Activated B cell treated with CpG ODN at 0.5 μM for 24 hours (primary cell): ENCODE results near the gene TXNRD2. TPM values are rescaled to one million over a fixed set of nuclear protein-coding genes. Genes with fewer than 3 reads are reported as not detected.

Experiments
- ATAC-seq: fragments of 200-7000 bp; cut with Tn5 transposase; one replicate; pipeline ENCODE4 v1.10.0; 2021; ENCODE audit warnings: low read depth, mild to moderate bottlenecking, moderate library complexity
- CTCF ChIA-PET: fragments of 350-600 bp; sonication (Branson Sonifier 250); formaldehyde crosslinking; loops from one replicate; lab custom pipeline; 2021; ENCODE audit warnings: antibody characterized with exemption; lab: Charles Lee
- POLR2A ChIA-PET: fragments of 350-600 bp; sonication (Branson Sonifier 250); formaldehyde crosslinking; loops from one replicate; lab custom pipeline; 2021; ENCODE audit warnings: antibody characterized with exemption; lab: Charles Lee
- DNase-seq: peaks from one replicate; pipeline ENCODE4 v3.0.0; 2022
- H3K27ac Mint-ChIP-seq: one replicate; pipeline ENCODE4 v1.8.0; 2020; ENCODE audit warnings: mixed read lengths
- H3K27me3 Mint-ChIP-seq: one replicate; pipeline ENCODE4 v1.8.0; 2021; ENCODE audit warnings: mixed read lengths
- H3K36me3 Mint-ChIP-seq: one replicate; pipeline ENCODE4 v1.8.0; 2021; ENCODE audit warnings: low read depth, mixed read lengths
- H3K4me1 Mint-ChIP-seq: one replicate; pipeline ENCODE4 v1.8.0; 2021; ENCODE audit warnings: mixed read lengths
- H3K4me3 Mint-ChIP-seq: one replicate; pipeline ENCODE4 v1.8.0; 2020; ENCODE audit warnings: mild to moderate bottlenecking, mixed read lengths
- H3K9me3 Mint-ChIP-seq: one replicate; pipeline ENCODE4 v1.8.0; 2020; ENCODE audit warnings: mixed read lengths
- intact Hi-C: fragments of 100-400 bp; cut with micrococcal nuclease; formaldehyde crosslinking; loops from one replicate; pipeline ENCODE4 v1.15.1; 2024
- total RNA-seq: library from RNA; stranded (reverse); gene quantifications from 2 replicates; pipeline ENCODE4 v1.2.3, GENCODE V29; 2022
- TF ChIP-seq, protein P1 (sequence below): fragments of 200-600 bp; IDR thresholded peaks from one replicate; pipeline ENCODE4 v1.8.0; 2022; ENCODE audit warnings: antibody characterized with exemption, mild to moderate bottlenecking

Gene TXNRD2
- total RNA-seq, 1 donor from 2014 or later, result 31.2 TPM

- Mint-ChIP-seq H3K9me3 (no peaks in the 10 kb centered on the region), H3K4me3 (no peak overlapping the region), H3K4me1 (no peaks in the 10 kb centered on the region), H3K27me3 (no peaks in the 10 kb centered on the region), H3K36me3 (no peaks in the 10 kb centered on the region), H3K27ac (no peak overlapping the region)
- ATAC-seq, result no peak
- TF ChIP-seq, protein P1, sequence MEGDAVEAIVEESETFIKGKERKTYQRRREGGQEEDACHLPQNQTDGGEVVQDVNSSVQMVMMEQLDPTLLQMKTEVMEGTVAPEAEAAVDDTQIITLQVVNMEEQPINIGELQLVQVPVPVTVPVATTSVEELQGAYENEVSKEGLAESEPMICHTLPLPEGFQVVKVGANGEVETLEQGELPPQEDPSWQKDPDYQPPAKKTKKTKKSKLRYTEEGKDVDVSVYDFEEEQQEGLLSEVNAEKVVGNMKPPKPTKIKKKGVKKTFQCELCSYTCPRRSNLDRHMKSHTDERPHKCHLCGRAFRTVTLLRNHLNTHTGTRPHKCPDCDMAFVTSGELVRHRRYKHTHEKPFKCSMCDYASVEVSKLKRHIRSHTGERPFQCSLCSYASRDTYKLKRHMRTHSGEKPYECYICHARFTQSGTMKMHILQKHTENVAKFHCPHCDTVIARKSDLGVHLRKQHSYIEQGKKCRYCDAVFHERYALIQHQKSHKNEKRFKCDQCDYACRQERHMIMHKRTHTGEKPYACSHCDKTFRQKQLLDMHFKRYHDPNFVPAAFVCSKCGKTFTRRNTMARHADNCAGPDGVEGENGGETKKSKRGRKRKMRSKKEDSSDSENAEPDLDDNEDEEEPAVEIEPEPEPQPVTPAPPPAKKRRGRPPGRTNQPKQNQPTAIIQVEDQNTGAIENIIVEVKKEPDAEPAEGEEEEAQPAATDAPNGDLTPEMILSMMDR, result no peak
- POLR2A ChIA-PET, result no interaction called here
- intact Hi-C loops, result no loop called here
- no peak for DNase-seq
- CTCF ChIA-PET, result no interaction called here
Observed at GRCh38 chr22:19864538-19865106, 77.0 kb downstream of the TXNRD2 start.

DNA sequence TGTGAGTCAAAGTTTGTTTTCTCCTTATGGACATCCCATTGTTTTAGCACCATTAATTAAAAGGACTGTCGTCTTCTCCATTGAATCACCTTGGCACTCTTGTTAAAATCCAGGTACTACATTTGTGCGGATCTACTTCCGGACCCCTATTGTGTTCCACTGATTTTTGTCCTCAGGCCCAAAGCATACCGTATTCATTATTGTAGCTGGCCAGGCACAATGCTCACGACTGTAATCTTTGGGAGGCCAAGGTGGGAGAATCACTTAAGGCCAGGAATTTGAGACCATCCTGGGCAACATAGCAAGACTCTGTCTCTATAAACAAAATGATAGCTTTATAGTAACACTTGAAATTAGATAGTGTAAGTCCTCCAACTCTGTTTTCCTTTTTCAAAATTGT, 78.0 kb downstream of the TXNRD2 start:
- ChIA-PET CTCF (no interaction called here), POLR2A (no interaction called here)
- H3K4me1 Mint-ChIP-seq, result no peaks in the 10 kb centered on the region
- no peak overlapping the region for H3K4me3 Mint-ChIP-seq
- no peaks in the 10 kb centered on the region for H3K36me3 Mint-ChIP-seq
- no peaks in the 10 kb centered on the region for H3K27me3 Mint-ChIP-seq
- no peak overlapping the region for H3K27ac Mint-ChIP-seq
- no peak for DNase-seq
- TF ChIP-seq, protein P1, result no peak
- ATAC-seq, result no peak
- intact Hi-C loops, result no loop called here
- no peaks in the 10 kb centered on the region for H3K9me3 Mint-ChIP-seq

- TF ChIP-seq, protein P1, result no peak
- ChIA-PET POLR2A (no interaction called here), CTCF (no interaction called here)
- intact Hi-C loops, result no loop called here
- Mint-ChIP-seq H3K36me3 (no peaks in the 10 kb centered on the region), H3K27me3 (no peaks in the 10 kb centered on the region), H3K27ac (no peak overlapping the region), H3K9me3 (no peaks in the 10 kb centered on the region), H3K4me3 (no peak overlapping the region), H3K4me1 (no peaks in the 10 kb centered on the region)
- ATAC-seq, result no peak
- no peak for DNase-seq
Observed at GRCh38 chr22:19862619-19863246, 78.9 kb downstream of the TXNRD2 start.

DNA sequence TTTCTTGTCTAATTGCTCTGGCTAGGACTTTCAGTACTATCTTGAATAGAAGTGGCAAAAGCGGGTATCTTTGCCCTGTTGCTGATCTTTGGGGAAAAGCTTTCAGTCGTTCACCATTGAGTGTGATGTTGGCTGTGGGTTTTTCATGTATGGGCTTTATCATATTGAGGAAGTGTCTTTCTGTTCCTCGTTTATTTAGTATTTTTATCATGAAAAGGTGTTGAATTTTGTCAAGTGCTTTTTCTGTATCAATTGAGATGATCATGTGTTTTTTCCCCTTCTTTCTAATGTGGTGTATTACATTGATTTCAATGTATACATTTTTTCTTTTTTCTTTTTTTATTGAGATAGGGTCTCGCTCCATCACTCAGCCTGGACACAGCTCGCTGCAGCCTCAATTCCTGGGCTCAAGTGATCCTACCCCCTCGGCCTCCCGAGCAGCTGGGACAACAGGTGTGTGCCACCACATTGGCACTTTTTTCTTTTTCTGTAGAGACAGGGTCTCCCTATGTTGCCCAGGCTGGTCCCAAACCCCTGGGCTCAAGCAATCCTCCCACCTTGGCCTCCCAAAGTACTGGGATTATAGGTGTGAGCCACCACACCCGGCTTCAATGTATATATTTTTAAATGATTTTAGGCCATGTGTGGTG, 81.6 kb downstream of the TXNRD2 start:
- POLR2A ChIA-PET, result no interaction called here
- ATAC-seq, result no peak
- TF ChIP-seq, protein P1, result no peak
- no peaks in the 10 kb centered on the region for H3K36me3 Mint-ChIP-seq
- intact Hi-C loops, result loop anchor here (5.0 kb wide), 3 partner anchors 103 to 842 kb away; partner anchors contain the start of gene SLC25A1
- H3K27me3 Mint-ChIP-seq, result no peaks in the 10 kb centered on the region
- no peak for DNase-seq
- no peak overlapping the region for H3K4me3 Mint-ChIP-seq
- H3K4me1 Mint-ChIP-seq, result peaks cover 19% of the 10 kb centered on the region
- CTCF ChIA-PET, result no interaction called here
- no peak overlapping the region for H3K27ac Mint-ChIP-seq
- H3K9me3 Mint-ChIP-seq, result no peaks in the 10 kb centered on the region

- TF ChIP-seq, protein P1, result no peak
- POLR2A ChIA-PET, result no interaction called here
- CTCF ChIA-PET, result no interaction called here
- Mint-ChIP-seq H3K36me3 (no peaks in the 10 kb centered on the region), H3K27ac (peak overlapping the region; percentile 10), H3K4me1 (peaks cover 37% of the 10 kb centered on the region), H3K9me3 (no peaks in the 10 kb centered on the region), H3K4me3 (no peak overlapping the region), H3K27me3 (no peaks in the 10 kb centered on the region)
- intact Hi-C loops, result loop anchor here (5.0 kb wide), 3 partner anchors 100 to 845 kb away; partner anchors contain the start of gene SLC25A1
- no peak for DNase-seq
- ATAC-seq, result no peak
Observed at GRCh38 chr22:19857382-19857781, 84.2 kb downstream of the TXNRD2 start.
